ENCODE results near the gene PLAU.
"Not testable (repeated sequence)": the region's sequence is repeated elsewhere in the genome, so short reads cannot be mapped to it uniquely, and the experiment has no call there.

PLAU gene

DNA sequence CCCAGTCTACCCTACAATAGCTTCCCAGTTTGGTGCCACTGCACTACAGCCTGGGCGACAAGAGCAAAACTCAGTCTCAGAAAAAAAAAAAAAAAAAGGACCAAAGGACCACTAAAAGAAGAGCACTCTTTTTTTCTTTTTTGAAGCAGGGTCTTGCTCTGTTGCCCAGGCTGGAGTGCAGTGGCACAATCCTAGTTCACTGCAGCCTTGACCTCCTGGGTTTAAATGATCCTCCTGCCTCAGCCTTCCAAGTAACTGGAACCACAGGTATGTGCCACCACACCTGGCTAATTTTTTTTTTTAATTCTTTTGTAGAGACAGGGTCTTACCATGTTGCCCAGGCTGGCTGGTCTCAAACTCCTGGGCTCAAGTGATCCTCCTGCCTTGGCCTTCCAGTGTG is 14.0 kb downstream of the PLAU start:
- DNase-seq = no peak

DNA sequence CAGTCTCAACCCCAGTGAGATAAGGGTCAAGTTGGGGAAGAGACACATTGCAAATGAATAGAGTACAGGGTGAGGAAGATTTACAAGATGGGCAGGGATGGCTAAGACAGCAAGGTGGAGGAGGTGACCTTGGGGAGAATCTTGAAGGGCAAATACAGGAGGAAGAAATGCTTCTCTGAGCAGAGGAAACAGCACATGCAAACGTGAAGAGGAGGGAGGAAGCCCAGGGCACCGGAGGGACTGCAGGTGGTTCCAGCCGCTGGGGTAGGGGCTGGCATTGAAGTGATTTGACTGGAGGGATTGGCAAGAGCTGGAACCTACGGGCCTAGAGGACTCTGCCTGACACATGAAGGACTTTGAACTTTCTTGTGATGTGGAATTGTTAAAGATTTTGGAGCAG is 14.6 kb downstream of the PLAU start:
- DNase-seq = no peak

DNA sequence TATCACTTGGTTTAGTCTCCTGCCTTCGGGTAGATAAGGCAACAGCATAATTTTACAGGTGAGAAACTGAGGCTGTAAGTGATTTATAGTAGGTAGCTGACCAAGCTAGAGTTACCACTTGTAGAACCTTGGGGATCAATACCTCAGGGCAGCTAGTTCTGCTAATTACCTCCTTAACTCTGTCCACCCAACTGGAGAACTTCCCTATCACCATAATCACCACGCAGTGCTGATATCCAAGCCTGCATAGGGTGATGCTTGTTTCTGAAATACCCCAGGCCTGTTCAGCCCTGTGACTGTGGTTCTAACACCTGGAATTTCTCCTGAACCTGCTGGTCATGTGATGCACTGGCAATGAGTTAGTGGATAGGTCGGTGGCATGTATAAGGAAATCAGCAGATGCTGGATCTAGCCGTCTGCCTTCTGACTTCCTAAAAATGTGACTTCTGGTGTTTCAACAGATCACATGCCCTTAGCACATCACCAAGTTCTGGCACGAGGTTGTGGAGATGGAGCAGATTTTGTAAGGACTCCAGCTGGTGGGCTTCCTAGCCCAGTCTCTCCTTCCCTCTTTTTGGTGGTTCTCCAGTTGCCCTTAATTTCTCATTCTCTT is 15.3 kb downstream of the PLAU start:
- DNase-seq = no peak

DNA sequence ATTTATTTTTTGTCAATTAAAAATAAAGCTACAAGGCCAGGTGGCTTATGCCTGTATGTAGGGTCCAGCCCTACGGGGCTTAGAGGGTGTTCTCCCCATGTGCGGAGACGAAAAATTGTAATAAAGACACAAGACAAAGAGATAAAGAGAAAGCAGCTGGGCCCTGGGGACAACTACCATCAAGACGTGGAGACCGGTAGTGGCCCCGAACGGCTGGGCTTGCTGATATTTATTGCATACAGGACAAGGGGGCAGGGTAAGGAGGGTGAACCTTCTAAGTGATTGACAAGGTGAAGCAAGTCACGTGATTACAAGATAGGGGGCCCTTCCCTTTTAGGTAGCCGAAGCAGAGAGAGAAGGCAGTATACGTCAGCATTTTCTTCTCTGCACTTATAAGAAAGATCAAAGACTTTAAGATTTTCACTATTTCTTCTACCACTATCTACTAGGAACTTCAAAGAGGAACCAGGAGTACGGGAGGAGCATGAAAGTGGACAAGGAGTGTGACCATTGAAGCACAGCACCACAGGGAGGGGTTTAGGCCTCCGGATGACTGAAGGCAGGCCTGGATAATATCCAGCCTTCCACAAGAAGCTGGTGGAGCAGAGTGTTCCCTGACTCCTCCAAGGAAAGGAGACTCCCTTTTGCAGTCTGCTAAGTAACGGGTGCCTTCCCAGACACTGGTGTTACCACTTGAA is 19.8 kb downstream of the PLAU start:
- not testable (repeated sequence) for DNase-seq

DNA sequence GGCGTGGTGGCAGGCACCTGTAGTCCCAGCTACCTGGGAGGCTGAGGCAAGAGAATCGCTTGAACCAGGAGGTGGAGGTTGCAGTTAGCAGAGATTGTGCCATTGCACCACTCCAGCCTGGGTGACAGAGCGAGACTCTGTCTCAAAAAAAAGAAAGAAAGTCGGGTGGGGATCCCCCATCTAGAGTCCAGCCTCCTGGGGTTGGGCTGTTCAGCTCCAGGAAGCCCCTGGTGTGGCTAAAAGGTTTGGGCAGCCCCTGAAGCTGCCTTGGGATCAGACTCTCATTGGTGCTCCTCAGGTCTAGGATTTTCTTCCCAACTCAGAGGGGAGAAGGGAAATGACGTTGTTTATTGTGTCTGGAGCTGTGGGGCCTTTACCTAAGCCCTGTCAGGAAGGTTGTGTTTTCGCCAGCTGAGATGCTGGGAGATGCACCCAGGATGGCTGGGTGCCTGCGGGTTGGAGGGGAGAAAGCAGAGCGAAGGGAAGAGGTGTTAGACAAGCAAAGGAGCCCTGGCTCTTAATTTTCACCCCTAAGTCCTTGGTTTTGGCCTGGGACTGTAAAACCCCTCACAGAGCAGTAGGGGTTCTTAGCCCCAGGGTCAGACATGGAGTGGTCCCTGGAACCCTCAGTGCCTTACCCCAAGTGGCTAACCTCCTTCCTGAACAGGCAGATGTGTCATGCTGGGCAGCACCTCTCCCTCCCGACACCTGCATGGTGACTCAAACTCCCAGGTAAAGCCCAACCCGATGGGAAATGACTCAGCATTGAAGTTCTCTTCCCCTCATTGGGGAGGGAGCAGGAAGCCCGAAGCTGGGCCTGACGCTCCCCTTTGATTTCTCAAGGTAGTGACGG is 21.1 kb downstream of the PLAU start:
- peak; percentile 8 for DNase-seq

DNA sequence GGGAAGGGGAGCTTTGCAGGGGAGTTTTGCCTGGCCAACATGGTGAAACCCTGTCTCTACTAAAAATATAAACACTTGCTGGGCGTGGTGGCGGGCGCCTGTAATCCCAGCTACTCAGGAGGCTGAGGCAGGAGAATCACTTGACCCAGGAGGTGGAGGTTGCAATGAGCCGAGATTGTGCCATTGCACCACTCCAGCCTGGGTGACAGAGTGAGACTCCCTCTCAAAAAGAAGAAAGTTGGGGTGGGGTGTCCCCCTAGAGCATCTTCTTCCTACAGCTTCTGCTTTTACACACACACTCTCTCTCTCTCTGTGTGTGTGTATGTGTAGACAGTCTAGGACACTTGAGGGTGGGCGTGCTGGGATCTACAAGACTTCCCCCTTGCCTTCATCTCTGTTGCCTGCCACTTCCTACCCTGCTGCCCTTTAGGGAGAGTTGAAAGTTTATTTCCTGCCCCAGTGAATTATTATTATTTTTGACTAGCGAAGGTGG is 21.7 kb downstream of the PLAU start:
- no peak for DNase-seq

DNA sequence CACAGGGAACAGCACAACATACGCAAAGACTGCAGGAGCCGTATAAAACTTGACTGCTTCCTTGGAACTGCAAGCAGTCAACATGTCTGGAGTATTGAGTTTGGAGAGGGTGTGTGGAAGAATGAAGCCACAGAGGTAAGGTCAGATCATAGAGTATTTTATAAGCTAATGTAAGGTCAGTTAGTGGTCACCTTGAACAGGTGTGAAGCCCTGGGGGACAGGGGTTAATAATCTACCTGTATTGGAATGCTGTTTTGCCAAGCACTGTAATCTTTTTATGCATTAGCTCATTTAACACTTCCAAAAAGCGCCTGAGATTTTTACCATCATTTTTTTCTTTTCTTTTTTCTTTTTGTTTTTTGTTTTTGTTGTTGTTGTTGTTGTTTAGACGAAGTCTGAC is 23.1 kb downstream of the PLAU start:
- no peak for DNase-seq

DNA sequence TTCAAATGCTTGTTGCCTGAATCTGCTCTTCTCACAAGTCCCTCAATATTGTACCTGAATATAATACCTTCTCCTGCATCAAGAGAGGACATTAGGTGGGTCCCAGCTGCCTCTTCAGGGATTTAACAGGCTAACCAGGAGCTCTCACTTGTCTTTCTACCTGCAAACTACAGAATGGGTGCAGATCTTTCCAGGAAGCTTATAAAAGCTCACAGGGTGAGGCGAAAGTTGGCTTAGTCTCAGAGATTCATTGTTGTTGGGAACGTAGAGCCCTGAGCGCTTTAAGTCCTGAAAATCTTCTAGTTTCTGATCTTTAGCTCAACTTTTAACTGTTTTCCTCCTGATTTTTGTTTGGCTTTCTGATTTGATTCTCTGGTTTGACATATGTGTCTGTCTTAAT is 25.0 kb downstream of the PLAU start:
- DNase-seq = no peak

DNA sequence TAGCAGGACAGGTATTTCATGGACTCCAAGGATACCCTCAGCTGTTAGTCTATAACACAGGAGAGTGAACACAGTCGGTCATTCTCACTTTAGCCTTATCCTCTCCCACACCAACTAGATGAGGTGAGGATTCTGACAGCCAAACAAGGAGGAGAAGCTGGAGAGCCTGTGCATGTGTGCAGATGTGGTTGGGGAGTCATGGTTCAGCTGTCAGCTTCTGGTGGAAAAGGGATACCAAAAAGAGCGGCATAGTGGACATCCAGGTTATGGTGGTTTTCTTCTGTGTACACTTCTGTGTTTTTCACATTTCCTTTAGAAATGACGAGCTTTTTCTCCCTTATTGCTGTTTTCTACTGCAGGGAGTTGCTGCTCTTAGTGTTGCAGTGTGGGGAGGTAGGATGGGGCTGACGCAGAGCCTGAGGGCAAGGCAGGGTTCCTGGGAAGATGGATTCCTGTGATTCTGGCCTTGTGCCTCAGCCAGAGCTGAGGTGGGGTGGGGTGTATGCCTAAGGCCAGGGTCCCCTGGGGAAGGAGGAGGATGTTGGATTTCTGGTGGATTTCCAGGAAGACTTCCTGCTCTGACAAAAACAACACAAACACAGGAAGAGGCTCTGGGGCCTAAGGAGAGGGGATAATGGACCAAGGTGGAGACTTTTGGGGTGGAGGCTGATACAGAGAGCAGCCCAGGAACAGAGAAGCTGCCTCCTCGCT is 26.6 kb downstream of the PLAU start:
- DNase-seq = no peak

DNA sequence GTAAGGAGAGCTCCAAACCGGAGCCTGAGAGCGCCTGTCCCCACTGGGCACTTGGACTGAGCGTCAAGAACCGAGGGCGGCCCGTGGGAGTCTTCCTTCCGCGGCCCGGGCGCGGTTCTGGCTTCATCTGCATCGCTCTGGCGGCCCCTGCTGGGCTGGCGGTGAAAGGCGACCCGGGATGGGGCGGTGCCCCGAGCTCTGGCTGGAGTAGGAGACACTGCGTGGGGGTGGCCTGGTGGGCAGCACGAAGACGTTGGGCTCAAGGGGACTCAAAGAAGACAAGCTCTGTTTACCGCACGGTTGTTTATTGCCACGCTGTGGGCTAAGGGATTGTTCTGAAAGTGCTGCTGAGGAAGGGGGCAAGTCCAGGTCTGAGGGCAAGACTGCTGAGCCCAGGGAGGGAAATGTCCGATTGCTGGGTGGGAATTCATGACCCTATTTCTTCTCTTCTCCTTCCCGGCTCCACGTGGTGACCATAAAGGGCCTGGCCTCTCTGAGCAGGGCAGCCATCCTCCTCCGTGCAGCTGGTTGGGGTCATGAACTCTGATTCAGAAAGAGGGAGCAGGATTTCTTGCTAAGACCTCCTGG is 29.8 kb downstream of the PLAU start:
- peak; percentile 4 for DNase-seq

DNA sequence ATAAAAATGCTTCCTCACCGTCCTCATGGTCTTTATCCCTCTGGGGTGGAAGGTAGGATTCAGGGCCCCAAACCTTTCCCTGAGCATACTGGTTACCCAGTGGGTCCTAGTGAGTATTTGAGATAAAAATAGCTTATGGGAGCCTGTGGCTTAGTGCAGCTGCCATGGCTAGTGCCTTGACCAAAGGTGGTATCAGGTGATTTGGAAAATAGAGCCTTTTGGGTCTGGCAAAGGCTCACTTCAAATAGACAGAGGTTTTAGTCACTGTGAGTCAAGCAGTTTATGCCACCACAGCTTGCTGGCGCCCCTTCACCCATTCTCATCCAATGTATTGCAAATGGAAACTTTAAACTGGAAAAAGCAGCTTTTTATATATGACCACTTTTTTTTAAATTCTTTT is 30.4 kb downstream of the PLAU start:
- DNase-seq = no peak

DNA sequence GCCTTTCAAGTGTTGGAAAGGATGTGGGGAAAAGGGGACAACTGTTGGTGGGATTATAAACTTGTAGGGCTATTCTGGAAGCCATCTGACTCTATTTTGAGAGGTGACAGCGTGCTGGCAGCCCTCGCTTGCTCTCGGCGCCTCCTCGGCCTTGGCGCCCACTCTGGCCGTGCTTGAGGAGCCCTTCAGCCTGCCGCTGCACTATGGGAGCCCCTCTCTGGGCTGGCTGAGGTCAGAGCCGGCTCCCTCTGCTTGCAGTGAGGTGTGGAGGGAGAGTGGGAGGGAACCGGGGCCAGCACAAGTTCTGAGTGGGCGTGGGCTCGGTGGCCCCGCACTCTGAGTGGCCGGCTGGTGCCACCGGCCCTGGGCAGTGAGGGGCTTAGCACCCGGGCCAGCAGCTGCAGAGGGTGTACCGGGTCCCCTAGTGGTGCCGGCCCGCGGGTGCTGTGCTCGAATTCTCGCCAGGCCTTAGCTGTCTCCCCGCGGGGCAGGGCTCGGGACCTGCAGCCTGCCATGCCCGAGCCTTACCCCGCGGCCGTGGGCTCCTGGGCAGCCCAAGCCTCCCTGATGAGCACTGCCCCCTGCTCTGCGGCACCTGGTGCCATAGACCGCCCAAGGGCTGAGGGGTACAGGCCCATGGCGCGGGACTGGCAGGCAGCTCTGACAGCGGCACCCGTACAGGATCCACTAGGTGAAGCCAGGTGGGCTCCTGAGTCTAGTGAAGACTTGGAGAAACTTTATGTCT is 33.6 kb downstream of the PLAU start:
- no peak for DNase-seq

DNA sequence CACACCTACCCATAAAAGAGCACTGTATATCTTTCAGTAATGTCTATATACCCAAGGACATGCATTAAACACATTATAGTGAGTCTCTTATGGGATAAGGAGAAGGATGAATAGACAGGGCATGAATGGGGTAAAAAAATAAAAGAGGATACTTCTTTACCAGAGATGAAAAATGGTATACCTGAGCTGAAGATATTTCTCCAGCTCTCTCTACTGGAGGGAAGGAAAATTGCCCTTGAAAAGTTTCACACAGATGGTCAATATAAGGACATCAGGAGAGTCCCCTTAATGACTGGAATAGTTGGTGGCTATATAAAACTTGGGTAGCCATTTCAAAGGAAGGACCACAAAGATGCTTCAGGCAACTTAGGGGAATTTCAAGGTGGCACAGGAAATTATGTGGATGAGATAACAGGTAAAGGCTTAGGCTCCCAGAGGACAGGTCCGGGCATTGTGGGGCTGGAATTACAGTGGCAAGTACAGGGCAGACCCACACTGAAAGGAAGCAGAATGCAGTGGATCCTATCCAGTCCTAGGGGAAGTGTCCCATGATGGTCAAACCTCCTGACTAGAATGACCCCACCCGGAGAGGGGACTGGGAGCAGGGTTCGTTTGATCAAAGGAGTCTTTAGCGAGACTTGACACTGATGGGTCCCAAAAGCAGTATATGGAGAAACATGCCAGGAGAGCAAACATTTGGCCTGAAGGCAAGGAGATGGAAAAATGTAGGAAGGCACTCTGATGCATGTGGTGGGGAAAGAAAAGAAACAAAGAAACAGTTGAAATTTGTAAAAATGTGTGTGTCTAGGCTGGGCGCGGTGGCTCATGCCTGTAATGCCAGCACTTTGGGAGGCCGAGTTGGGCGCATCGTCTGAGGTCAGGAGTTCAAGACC is 35.6 kb downstream of the PLAU start:
- DNase-seq = no peak

DNA sequence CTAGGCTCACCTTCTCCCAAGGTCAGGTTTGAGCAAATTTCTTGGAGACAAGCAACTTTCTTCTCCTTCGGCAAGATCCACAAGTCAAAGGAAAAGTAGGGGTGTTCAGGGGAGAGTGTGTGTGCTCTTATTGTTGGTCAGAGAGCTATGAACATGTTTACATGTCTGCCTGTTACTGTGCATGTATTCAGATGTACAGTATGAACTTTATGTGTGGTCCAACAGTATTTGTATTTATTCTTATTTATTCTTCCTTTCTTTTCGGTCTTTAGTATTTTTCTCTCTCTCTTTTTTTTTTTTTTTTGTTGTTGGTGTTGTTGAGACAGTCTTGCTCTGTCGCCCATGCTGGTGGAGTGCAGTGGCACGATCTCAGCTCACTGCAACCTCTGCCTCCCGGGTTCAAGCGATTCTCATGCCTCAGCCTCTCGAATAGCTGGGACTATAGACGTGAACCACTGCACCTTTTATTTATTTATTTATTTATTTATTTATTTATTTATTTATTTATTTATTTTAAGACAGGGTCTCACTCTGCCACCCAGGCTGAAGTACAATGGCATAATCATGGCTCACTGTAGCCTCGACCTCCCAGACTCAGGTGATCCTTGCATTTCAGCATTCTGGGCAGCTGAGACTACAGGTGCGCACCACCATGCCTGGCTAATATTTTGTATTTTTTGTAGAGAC is 38.2 kb downstream of the PLAU start:
- no peak for DNase-seq

DNA sequence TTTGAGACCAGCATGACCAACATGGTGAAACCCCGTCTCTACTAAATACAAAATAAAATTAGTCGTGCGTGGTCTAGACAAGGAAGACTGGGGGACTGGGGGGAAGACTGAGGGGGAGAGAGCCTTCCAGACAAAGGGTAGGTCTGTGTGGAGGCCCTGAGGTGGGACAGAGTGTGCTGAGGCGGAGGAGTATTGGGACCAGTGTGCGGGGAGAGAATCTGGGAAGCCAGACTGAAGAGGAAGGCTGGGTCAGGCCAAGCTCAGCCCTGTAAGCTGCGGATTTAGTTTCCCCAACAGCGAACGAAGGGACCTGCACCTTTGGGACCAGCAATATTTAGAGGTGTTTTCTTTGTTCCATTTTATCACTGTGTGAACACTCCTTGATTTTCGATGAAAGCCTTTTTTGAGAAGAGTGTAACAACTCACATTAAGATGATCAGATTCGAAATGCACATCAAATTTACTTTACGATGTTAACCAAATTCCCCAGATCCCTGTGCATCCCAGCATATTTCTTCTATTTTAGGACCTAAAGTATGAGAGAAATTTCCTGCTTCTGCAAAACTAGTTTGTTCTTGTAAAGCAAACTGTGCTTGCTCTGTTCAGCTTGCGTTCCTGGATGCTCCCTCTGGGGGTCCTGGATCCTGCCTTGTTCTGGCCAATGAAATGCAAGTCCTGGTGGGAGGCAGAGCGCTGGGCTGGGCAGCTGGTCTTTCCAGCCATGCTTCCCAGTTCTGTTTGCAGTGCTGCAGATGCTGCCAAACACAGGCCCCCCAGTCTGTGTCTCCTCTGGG is 39.4 kb downstream of the PLAU start:
- DNase-seq = no peak

DNA sequence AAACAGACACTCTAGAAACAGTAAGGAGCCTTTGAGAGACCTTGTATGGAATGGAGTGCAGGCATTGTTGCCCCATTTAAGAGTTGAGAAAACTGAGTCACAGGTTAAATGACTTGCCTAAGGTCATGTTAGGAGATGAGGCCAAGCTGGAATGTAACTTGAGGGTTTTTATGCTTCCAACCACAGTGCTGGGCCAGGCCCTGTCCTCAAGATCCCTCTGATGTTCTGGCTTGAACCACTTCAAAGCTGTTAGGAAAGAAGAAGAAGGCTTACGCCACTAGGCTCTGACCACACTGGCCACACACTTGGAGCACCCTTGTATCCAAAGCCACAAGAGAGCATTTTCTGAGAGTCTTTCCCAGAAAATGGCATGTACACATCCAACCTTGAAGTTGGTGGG is 42.7 kb downstream of the PLAU start:
- DNase-seq = no peak

DNA sequence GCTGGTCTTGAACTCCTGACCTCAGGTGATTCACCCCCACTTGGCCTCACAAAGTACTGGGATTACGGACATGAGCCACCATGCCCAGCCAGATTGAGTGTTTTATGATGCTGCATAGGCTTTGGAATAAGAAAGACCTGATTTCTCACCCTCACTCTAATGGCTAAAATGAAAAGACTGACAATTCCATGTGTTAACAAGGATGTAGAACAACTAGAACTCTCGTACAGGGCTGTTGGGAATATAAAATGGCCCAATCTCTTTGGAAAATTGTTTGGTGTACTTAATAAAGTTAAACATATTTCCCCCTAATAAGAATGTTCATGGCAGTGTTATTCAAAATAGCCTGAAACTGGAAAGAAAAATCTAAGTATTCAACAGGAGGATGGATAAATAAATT is 43.8 kb downstream of the PLAU start:
- DNase-seq = no peak

DNA sequence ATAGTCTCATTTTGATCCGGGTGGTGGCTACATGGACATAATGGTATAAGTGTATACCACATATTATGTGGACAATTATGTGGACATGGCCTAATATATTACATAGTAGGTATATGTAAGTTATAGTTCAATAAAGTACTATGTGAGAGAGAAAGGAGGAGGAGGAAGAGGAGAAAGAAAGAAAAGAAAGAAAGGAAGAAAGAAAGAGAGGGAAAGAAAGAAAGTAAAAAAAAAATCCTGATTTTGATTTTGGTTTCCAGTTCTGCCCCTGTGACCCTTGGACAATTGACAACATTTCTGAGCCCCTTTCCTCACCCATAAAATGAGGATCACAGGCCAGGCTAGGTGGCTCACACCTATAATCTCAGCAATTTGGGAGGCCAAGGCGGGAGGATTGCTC is 44.8 kb downstream of the PLAU start:
- DNase-seq = no peak

All from NCI-H1436 (cell line).